ENCODE results near the gene OR8B4. TPM values are rescaled to one million over a fixed set of nuclear protein-coding genes. Genes with fewer than 3 reads are reported as not detected.
"Not testable (repeated sequence)": the region's sequence is repeated elsewhere in the genome, so short reads cannot be mapped to it uniquely, and the experiment has no call there.

The OR8B4 gene
- polyA plus RNA-seq, 2 donors: not detected

GRCh38 chr11:124459379-124459778 is 34.7 kb upstream of the OR8B4 start:
- H3K27me3 ChIP-seq (ENCODE audit: control insufficient read depth in 1 of 2, insufficient read depth in 2 of 2, low read length in 2 of 2); H3K4me1 ChIP-seq (ENCODE audit: control insufficient read depth in 2 of 2, insufficient read depth in 2 of 2, low read length in 1 of 2); H3K36me3 ChIP-seq (ENCODE audit: control insufficient read depth in 2 of 2, insufficient read depth in 2 of 2, low read length in 1 of 2); H3K27ac ChIP-seq (ENCODE audit: low read depth in 2 of 2, low read length in 1 of 2); H3K4me3 ChIP-seq (ENCODE audit: low read depth in 1 of 2, low read length in 2 of 2); H3K9me3 ChIP-seq (ENCODE audit: control insufficient read depth in 2 of 2, insufficient read depth in 1 of 2, low read depth in 1 of 2, low read length in 1 of 2): not testable (repeated sequence)
- WGBS, 2 donors: 86 to 88% methylated on average over 7 of the region's 7 CpGs

GRCh38 chr11:124454552-124454951 is 29.9 kb upstream of the OR8B4 start:
- no peaks in the 10 kb centered on the region for H3K27me3 ChIP-seq (ENCODE audit: control insufficient read depth in 1 of 2, insufficient read depth in 2 of 2, low read length in 2 of 2)
- H3K4me1 ChIP-seq (ENCODE audit: control insufficient read depth in 2 of 2, insufficient read depth in 2 of 2, low read length in 1 of 2): no peaks in the 10 kb centered on the region
- H3K36me3 ChIP-seq (ENCODE audit: control insufficient read depth in 2 of 2, insufficient read depth in 2 of 2, low read length in 1 of 2): no peaks in the 10 kb centered on the region
- H3K9me3 ChIP-seq (ENCODE audit: control insufficient read depth in 2 of 2, insufficient read depth in 1 of 2, low read depth in 1 of 2, low read length in 1 of 2): no peaks in the 10 kb centered on the region
- no peak overlapping the region for H3K27ac ChIP-seq (ENCODE audit: low read depth in 2 of 2, low read length in 1 of 2)
- WGBS, 2 donors: 29 to 44% methylated on average over 2 of the region's 2 CpGs
- H3K4me3 ChIP-seq (ENCODE audit: low read depth in 1 of 2, low read length in 2 of 2): no peak overlapping the region

GRCh38 chr11:124446916-124447315 is 22.2 kb upstream of the OR8B4 start:
- no peak overlapping the region for H3K4me3 ChIP-seq (ENCODE audit: low read depth in 1 of 2, low read length in 2 of 2)
- H3K27ac ChIP-seq (ENCODE audit: low read depth in 2 of 2, low read length in 1 of 2): no peak overlapping the region
- H3K4me1 ChIP-seq (ENCODE audit: control insufficient read depth in 2 of 2, insufficient read depth in 2 of 2, low read length in 1 of 2): no peaks in the 10 kb centered on the region
- no peaks in the 10 kb centered on the region for H3K36me3 ChIP-seq (ENCODE audit: control insufficient read depth in 2 of 2, insufficient read depth in 2 of 2, low read length in 1 of 2)
- H3K9me3 ChIP-seq (ENCODE audit: control insufficient read depth in 2 of 2, insufficient read depth in 1 of 2, low read depth in 1 of 2, low read length in 1 of 2): no peaks in the 10 kb centered on the region
- 67 to 72% methylated on average over 1 of the region's 1 CpG for WGBS, 2 donors
- no peaks in the 10 kb centered on the region for H3K27me3 ChIP-seq (ENCODE audit: control insufficient read depth in 1 of 2, insufficient read depth in 2 of 2, low read length in 2 of 2)

GRCh38 chr11:124445646-124446150 is 21.0 kb upstream of the OR8B4 start, which contains the start of gene OR8B8:
TSS of gene OR8B8 (minus strand) at chr11:124445696. CDS start at chr11:124441085, 4,611 bp downstream.
- H3K27ac ChIP-seq (ENCODE audit: low read depth in 2 of 2, low read length in 1 of 2): no peak within 1 kb of the TSS
- no peaks in the 10 kb centered on the region for H3K27me3 ChIP-seq (ENCODE audit: control insufficient read depth in 1 of 2, insufficient read depth in 2 of 2, low read length in 2 of 2)
- no peaks in the 10 kb centered on the region for H3K36me3 ChIP-seq (ENCODE audit: control insufficient read depth in 2 of 2, insufficient read depth in 2 of 2, low read length in 1 of 2)
- 95 to 100% methylated on average over 1 of the region's 1 CpG for WGBS, 2 donors
- no peaks in the 10 kb centered on the region for H3K9me3 ChIP-seq (ENCODE audit: control insufficient read depth in 2 of 2, insufficient read depth in 1 of 2, low read depth in 1 of 2, low read length in 1 of 2)
- no peaks in the 10 kb centered on the region for H3K4me1 ChIP-seq (ENCODE audit: control insufficient read depth in 2 of 2, insufficient read depth in 2 of 2, low read length in 1 of 2)
- H3K4me3 ChIP-seq (ENCODE audit: low read depth in 1 of 2, low read length in 2 of 2): no peak within 1 kb of the TSS

GRCh38 chr11:124442847-124443246 is 18.2 kb upstream of the OR8B4 start:
- H3K27me3 ChIP-seq (ENCODE audit: control insufficient read depth in 1 of 2, insufficient read depth in 2 of 2, low read length in 2 of 2): no peaks in the 10 kb centered on the region
- WGBS, 2 donors: 42 to 45% methylated on average over 2 of the region's 2 CpGs
- H3K27ac ChIP-seq (ENCODE audit: low read depth in 2 of 2, low read length in 1 of 2): no peak overlapping the region
- H3K36me3 ChIP-seq (ENCODE audit: control insufficient read depth in 2 of 2, insufficient read depth in 2 of 2, low read length in 1 of 2): no peaks in the 10 kb centered on the region
- H3K4me1 ChIP-seq (ENCODE audit: control insufficient read depth in 2 of 2, insufficient read depth in 2 of 2, low read length in 1 of 2): no peaks in the 10 kb centered on the region
- H3K4me3 ChIP-seq (ENCODE audit: low read depth in 1 of 2, low read length in 2 of 2): no peak overlapping the region
- no peaks in the 10 kb centered on the region for H3K9me3 ChIP-seq (ENCODE audit: control insufficient read depth in 2 of 2, insufficient read depth in 1 of 2, low read depth in 1 of 2, low read length in 1 of 2)

- Histone ChIP-seq H3K4me1 (ENCODE audit: control insufficient read depth in 2 of 2, insufficient read depth in 2 of 2, low read length in 1 of 2) (no peaks in the 10 kb centered on the region), H3K27me3 (ENCODE audit: control insufficient read depth in 1 of 2, insufficient read depth in 2 of 2, low read length in 2 of 2) (no peaks in the 10 kb centered on the region), H3K9me3 (ENCODE audit: control insufficient read depth in 2 of 2, insufficient read depth in 1 of 2, low read depth in 1 of 2, low read length in 1 of 2) (peaks cover 0 to 1% of the 10 kb centered on the region in 2 donors), H3K27ac (ENCODE audit: low read depth in 2 of 2, low read length in 1 of 2) (no peak overlapping the region), H3K36me3 (ENCODE audit: control insufficient read depth in 2 of 2, insufficient read depth in 2 of 2, low read length in 1 of 2) (no peaks in the 10 kb centered on the region), H3K4me3 (ENCODE audit: low read depth in 1 of 2, low read length in 2 of 2) (no peak overlapping the region)
- 35 to 42% methylated on average over 6 of the region's 6 CpGs for WGBS, 2 donors
Observed at GRCh38 chr11:124442442-124442841, 17.8 kb upstream of the OR8B4 start.

- peaks cover 0 to 3% of the 10 kb centered on the region in 2 donors for H3K9me3 ChIP-seq (ENCODE audit: control insufficient read depth in 2 of 2, insufficient read depth in 1 of 2, low read depth in 1 of 2, low read length in 1 of 2)
- H3K4me1 ChIP-seq (ENCODE audit: control insufficient read depth in 2 of 2, insufficient read depth in 2 of 2, low read length in 1 of 2): no peaks in the 10 kb centered on the region
- H3K36me3 ChIP-seq (ENCODE audit: control insufficient read depth in 2 of 2, insufficient read depth in 2 of 2, low read length in 1 of 2): no peaks in the 10 kb centered on the region
- H3K4me3 ChIP-seq (ENCODE audit: low read depth in 1 of 2, low read length in 2 of 2): no peak overlapping the region
- H3K27me3 ChIP-seq (ENCODE audit: control insufficient read depth in 1 of 2, insufficient read depth in 2 of 2, low read length in 2 of 2): no peaks in the 10 kb centered on the region
- no peak overlapping the region for H3K27ac ChIP-seq (ENCODE audit: low read depth in 2 of 2, low read length in 1 of 2)
- 82 to 83% methylated on average over 7 of the region's 7 CpGs for WGBS, 2 donors
Observed at GRCh38 chr11:124441519-124441918, 16.8 kb upstream of the OR8B4 start.

- Histone ChIP-seq H3K27me3 (ENCODE audit: control insufficient read depth in 1 of 2, insufficient read depth in 2 of 2, low read length in 2 of 2) (no peaks in the 10 kb centered on the region), H3K4me3 (ENCODE audit: low read depth in 1 of 2, low read length in 2 of 2) (no peak overlapping the region), H3K4me1 (ENCODE audit: control insufficient read depth in 2 of 2, insufficient read depth in 2 of 2, low read length in 1 of 2) (no peaks in the 10 kb centered on the region), H3K27ac (ENCODE audit: low read depth in 2 of 2, low read length in 1 of 2) (no peak overlapping the region), H3K36me3 (ENCODE audit: control insufficient read depth in 2 of 2, insufficient read depth in 2 of 2, low read length in 1 of 2) (no peaks in the 10 kb centered on the region), H3K9me3 (ENCODE audit: control insufficient read depth in 2 of 2, insufficient read depth in 1 of 2, low read depth in 1 of 2, low read length in 1 of 2) (peaks cover 0 to 3% of the 10 kb centered on the region in 2 donors)
- WGBS, 2 donors: 76 to 90% methylated on average over 5 of the region's 5 CpGs
Observed at GRCh38 chr11:124441081-124441480, 16.4 kb upstream of the OR8B4 start.

- no peaks in the 10 kb centered on the region for H3K36me3 ChIP-seq (ENCODE audit: control insufficient read depth in 2 of 2, insufficient read depth in 2 of 2, low read length in 1 of 2)
- H3K4me1 ChIP-seq (ENCODE audit: control insufficient read depth in 2 of 2, insufficient read depth in 2 of 2, low read length in 1 of 2): no peaks in the 10 kb centered on the region
- 74 to 79% methylated on average over 4 of the region's 4 CpGs for WGBS, 2 donors
- no peak overlapping the region for H3K4me3 ChIP-seq (ENCODE audit: low read depth in 1 of 2, low read length in 2 of 2)
- H3K27me3 ChIP-seq (ENCODE audit: control insufficient read depth in 1 of 2, insufficient read depth in 2 of 2, low read length in 2 of 2): no peaks in the 10 kb centered on the region
- peaks cover 0 to 3% of the 10 kb centered on the region in 2 donors for H3K9me3 ChIP-seq (ENCODE audit: control insufficient read depth in 2 of 2, insufficient read depth in 1 of 2, low read depth in 1 of 2, low read length in 1 of 2)
- no peak overlapping the region for H3K27ac ChIP-seq (ENCODE audit: low read depth in 2 of 2, low read length in 1 of 2)
Observed at GRCh38 chr11:124440608-124441007, 15.9 kb upstream of the OR8B4 start.

GRCh38 chr11:124434699-124435098 is 10.0 kb upstream of the OR8B4 start:
- Histone ChIP-seq H3K36me3 (ENCODE audit: control insufficient read depth in 2 of 2, insufficient read depth in 2 of 2, low read length in 1 of 2) (no peaks in the 10 kb centered on the region), H3K27ac (ENCODE audit: low read depth in 2 of 2, low read length in 1 of 2) (no peak overlapping the region), H3K4me3 (ENCODE audit: low read depth in 1 of 2, low read length in 2 of 2) (no peak overlapping the region), H3K27me3 (ENCODE audit: control insufficient read depth in 1 of 2, insufficient read depth in 2 of 2, low read length in 2 of 2) (no peaks in the 10 kb centered on the region), H3K4me1 (ENCODE audit: control insufficient read depth in 2 of 2, insufficient read depth in 2 of 2, low read length in 1 of 2) (no peaks in the 10 kb centered on the region), H3K9me3 (ENCODE audit: control insufficient read depth in 2 of 2, insufficient read depth in 1 of 2, low read depth in 1 of 2, low read length in 1 of 2) (peaks cover 0 to 3% of the 10 kb centered on the region in 2 donors)
- 81 to 83% methylated on average over 2 of the region's 2 CpGs for whole genome bisulfite sequencing, 2 donors

Data from esophagus (tissue), 2 donors.